Measurements from ENCODE around the gene CSPG4. TPM values are rescaled to one million over a fixed set of nuclear protein-coding genes. Genes with fewer than 3 reads are reported as not detected.
A peak's percentile ranks its signal among the peaks of the same experiment; 100 is the strongest.

CSPG4 gene
- total and polyA plus RNA-seq, 9 of the 15 experiments (the other 6 are each of a cell fraction or from before 2014, with no cell fraction given), result under 0.01 to 0.07 (median 0.04) TPM; not detected in 5

GRCh38 chr15:75625542-75626347 is 86.9 kb downstream of the CSPG4 start, which contains the start of gene SNUPN (continued):
- TF ChIP-seq RBBP5 (IDR thresholded peaks at IDR 0.05; ENCODE audit: borderline replicate concordance, insufficient read depth, low read length, poor library complexity, severe bottlenecking) (peak; percentile 63), SMAD1 (IDR thresholded peaks at IDR 0.05; ENCODE audit: low read depth, low read length, partially characterized antibody) (peak; percentile 20), EGR1 (conservative IDR thresholded peaks at IDR 0.05) (peak; percentile 65), EP300 (IDR thresholded peaks at IDR 0.05; ENCODE audit: low read length) (peak; percentile 77; the same call in 1 of the 2 replicates), ZNF592 (IDR thresholded peaks at IDR 0.05) (peak; percentile 59), KLF1 (tag; IDR thresholded peaks at IDR 0.05) (peak; percentile 80; the same call in 1 of the 2 replicates), ETV6 (IDR thresholded peaks at IDR 0.05; ENCODE audit: borderline replicate concordance in 1 of 2, low read depth in 2 of 2, low read length in 1 of 2) (peak; percentile 98 to 99), ETV6 (CRISPR knock-in tag; IDR thresholded peaks at IDR 0.05; ENCODE audit: borderline replicate concordance) (no peak), PRPF4 (IDR thresholded peaks at IDR 0.05; ENCODE audit: insufficient read depth, low read depth, low read length, poor library complexity, severe bottlenecking) (peak; percentile 38), CXXC5 (CRISPR knock-in tag; IDR thresholded peaks at IDR 0.05) (peak; percentile 69), LEF1 (IDR thresholded peaks at IDR 0.05) (0 out of 2 replicates have a peak, but pooled peaks have one; percentile 38), SIN3A (IDR thresholded peaks at IDR 0.05; ENCODE audit: borderline replicate concordance in 2 of 2, control insufficient read depth in 1 of 2, low read depth in 2 of 2, low read length in 2 of 2) (peak; percentile 37 to 78; a peak in 2 of 4 replicates), DACH1 (IDR thresholded peaks at IDR 0.05; ENCODE audit: partially characterized antibody) (peak; percentile 75), ARNT (IDR thresholded peaks at IDR 0.05) (0 out of 4 replicates have a peak, but pooled peaks of 1 of the 2 experiments have one; percentile 43), GTF2F1 (IDR thresholded peaks at IDR 0.05; ENCODE audit: low read depth, low read length) (0 out of 2 replicates have a peak, but pooled peaks have one; percentile 37), ZNF12 (CRISPR knock-in tag; IDR thresholded peaks at IDR 0.05) (peak; percentile 69; the same call in 1 of the 2 replicates), PHTF2 (CRISPR knock-in tag; IDR thresholded peaks at IDR 0.05) (no peak), ZNF75A (CRISPR knock-in tag; IDR thresholded peaks at IDR 0.05) (no peak), GTF3C2 (IDR thresholded peaks at IDR 0.05; ENCODE audit: borderline replicate concordance, extremely low read depth, insufficient read length) (peak; percentile 97), ZNF212 (CRISPR knock-in tag; IDR thresholded peaks at IDR 0.05) (no peak)
